ENCODE measurements around the gene USH1C. TPM values are rescaled to one million over a fixed set of nuclear protein-coding genes. Genes with fewer than 3 reads are reported as not detected.

USH1C gene
- total RNA-seq, 1 experiment from 2014 or later: 17.5 TPM

DNA sequence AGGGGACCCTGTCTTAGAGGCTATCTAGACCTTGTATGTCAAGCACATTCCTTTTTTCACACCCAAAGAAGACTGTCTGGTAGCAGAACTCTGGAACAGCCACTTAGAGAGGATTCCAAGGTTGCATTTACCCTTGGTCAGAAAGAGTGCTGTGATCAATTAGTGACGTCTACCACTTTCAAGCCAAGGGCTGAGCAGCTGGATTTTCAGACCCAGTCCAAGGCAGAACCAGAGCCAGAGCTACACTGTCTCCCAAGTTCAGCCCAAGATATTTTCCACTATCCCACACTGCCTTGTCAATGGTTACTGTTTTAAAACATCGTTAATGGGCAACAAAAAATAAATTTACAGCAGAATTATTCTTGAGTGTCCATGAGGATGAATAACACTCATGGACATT is 91.5 kb downstream of the USH1C start:
- H3K27me3 Mint-ChIP-seq (ENCODE audit: unreplicated experiment): peaks cover 98% of the 10 kb centered on the region
- CTCF ChIA-PET: no interaction called here

GRCh38 chr11:17449158-17449557 is 95.1 kb downstream of the USH1C start:
- CTCF ChIA-PET: interaction anchor here (0.6 kb wide), 1 partner anchor 327 kb away, joined by 3 read pairs; no protein-coding TSS in a partner anchor
- peaks cover 100% of the 10 kb centered on the region for H3K27me3 Mint-ChIP-seq (ENCODE audit: unreplicated experiment)
- BruUV-seq (replicated peaks): no TSS peak

More for the DNA sequence above, 91.5 kb downstream of the USH1C start:
- TF ChIP-seq, protein P1, sequence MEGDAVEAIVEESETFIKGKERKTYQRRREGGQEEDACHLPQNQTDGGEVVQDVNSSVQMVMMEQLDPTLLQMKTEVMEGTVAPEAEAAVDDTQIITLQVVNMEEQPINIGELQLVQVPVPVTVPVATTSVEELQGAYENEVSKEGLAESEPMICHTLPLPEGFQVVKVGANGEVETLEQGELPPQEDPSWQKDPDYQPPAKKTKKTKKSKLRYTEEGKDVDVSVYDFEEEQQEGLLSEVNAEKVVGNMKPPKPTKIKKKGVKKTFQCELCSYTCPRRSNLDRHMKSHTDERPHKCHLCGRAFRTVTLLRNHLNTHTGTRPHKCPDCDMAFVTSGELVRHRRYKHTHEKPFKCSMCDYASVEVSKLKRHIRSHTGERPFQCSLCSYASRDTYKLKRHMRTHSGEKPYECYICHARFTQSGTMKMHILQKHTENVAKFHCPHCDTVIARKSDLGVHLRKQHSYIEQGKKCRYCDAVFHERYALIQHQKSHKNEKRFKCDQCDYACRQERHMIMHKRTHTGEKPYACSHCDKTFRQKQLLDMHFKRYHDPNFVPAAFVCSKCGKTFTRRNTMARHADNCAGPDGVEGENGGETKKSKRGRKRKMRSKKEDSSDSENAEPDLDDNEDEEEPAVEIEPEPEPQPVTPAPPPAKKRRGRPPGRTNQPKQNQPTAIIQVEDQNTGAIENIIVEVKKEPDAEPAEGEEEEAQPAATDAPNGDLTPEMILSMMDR (IDR thresholded peaks at IDR 0.05; ENCODE audit: unreplicated experiment): no peak
- Mint-ChIP-seq H3K36me3 (ENCODE audit: insufficient read depth, unreplicated experiment) (no peaks in the 10 kb centered on the region), H3K4me3 (ENCODE audit: low read depth, unreplicated experiment) (no peak overlapping the region), H3K27ac (ENCODE audit: unreplicated experiment) (no peak overlapping the region), H3K4me1 (ENCODE audit: low read depth, unreplicated experiment) (no peaks in the 10 kb centered on the region), H3K9me3 (ENCODE audit: low read depth, unreplicated experiment) (no peaks in the 10 kb centered on the region)
- intact Hi-C loops (cut with micrococcal nuclease; ENCODE audit: unreplicated experiment): no loop called here
- BruUV-seq (replicated peaks): no TSS peak
- DNase-seq: no peak

DNA sequence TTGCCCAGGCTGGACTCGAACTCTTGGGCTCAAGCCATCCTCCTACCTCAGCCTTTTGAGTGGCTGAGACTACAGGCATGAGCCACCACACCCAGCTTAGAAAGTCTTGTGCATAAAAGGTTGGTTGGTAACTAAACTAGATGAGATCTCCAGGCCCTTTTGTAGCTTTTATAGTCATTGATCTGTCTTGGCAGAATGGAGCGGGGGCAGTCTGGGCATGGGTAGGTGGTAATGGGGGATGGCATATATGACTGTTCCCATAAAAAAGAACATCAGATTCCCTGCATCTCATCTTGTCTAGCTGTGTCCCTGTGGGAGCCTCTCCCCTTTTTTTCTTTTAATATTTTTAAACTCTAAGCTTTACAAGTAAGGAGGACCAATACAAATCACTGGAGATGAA is 97.7 kb downstream of the USH1C start:
- CTCF ChIA-PET: no interaction called here
- Mint-ChIP-seq H3K27me3 (ENCODE audit: unreplicated experiment) (peaks cover 100% of the 10 kb centered on the region), H3K9me3 (ENCODE audit: low read depth, unreplicated experiment) (no peaks in the 10 kb centered on the region), H3K4me3 (ENCODE audit: low read depth, unreplicated experiment) (no peak overlapping the region), H3K4me1 (ENCODE audit: low read depth, unreplicated experiment) (no peaks in the 10 kb centered on the region), H3K27ac (ENCODE audit: unreplicated experiment) (no peak overlapping the region), H3K36me3 (ENCODE audit: insufficient read depth, unreplicated experiment) (no peaks in the 10 kb centered on the region)
- TF ChIP-seq, protein P1 (IDR thresholded peaks at IDR 0.05; ENCODE audit: unreplicated experiment): no peak
- intact Hi-C loops (cut with micrococcal nuclease; ENCODE audit: unreplicated experiment): no loop called here
- no TSS peak for BruUV-seq (replicated peaks)
- no peak for DNase-seq

More at GRCh38 chr11:17449158-17449557, 95.1 kb downstream of the USH1C start:
- no peak for DNase-seq
- H3K27ac Mint-ChIP-seq (ENCODE audit: unreplicated experiment): no peak overlapping the region
- no peaks in the 10 kb centered on the region for H3K9me3 Mint-ChIP-seq (ENCODE audit: low read depth, unreplicated experiment)
- no peaks in the 10 kb centered on the region for H3K4me1 Mint-ChIP-seq (ENCODE audit: low read depth, unreplicated experiment)
- TF ChIP-seq, protein P1 (IDR thresholded peaks at IDR 0.05; ENCODE audit: unreplicated experiment): no peak
- no peak overlapping the region for H3K4me3 Mint-ChIP-seq (ENCODE audit: low read depth, unreplicated experiment)
- no peaks in the 10 kb centered on the region for H3K36me3 Mint-ChIP-seq (ENCODE audit: insufficient read depth, unreplicated experiment)
- intact Hi-C loops (cut with micrococcal nuclease; ENCODE audit: unreplicated experiment): no loop called here

DNA sequence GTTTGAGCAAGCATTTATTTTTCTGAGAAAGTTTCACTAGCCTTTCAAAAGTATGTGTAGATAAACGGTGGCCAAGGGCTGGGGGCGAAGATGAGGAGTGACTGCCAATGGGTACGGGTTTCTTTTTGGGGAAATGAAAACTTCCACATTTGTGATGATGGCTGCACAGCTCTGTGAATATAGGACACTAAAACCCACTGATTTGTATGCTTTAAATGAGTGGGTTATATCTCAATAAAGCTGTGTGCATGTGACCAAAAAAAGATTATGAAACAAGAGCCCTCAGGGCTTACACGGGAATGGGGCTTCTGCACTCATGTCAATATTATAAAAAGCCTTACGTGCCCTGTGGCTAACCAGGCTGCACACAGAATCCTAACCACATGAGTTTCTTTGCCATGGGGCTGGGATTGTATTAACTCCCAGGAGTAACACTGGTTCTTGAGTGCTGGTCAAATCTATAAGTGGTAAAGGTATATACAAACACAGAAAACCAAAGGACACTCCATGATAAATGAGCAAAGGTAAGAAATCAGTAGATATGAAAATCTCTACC is 98.9 kb downstream of the USH1C start:
- intact Hi-C loops (cut with micrococcal nuclease; ENCODE audit: unreplicated experiment): no loop called here
- TF ChIP-seq, protein P1 (IDR thresholded peaks at IDR 0.05; ENCODE audit: unreplicated experiment): no peak
- Mint-ChIP-seq H3K27ac (ENCODE audit: unreplicated experiment) (no peak overlapping the region), H3K9me3 (ENCODE audit: low read depth, unreplicated experiment) (peaks cover 2% of the 10 kb centered on the region), H3K27me3 (ENCODE audit: unreplicated experiment) (peaks cover 100% of the 10 kb centered on the region), H3K36me3 (ENCODE audit: insufficient read depth, unreplicated experiment) (no peaks in the 10 kb centered on the region), H3K4me1 (ENCODE audit: low read depth, unreplicated experiment) (no peaks in the 10 kb centered on the region), H3K4me3 (ENCODE audit: low read depth, unreplicated experiment) (no peak overlapping the region)
- CTCF ChIA-PET: no interaction called here
- no peak for DNase-seq
- BruUV-seq (replicated peaks): no TSS peak
